Stimulated activated naive CD8-positive, alpha-beta T cell treated with anti-CD3 and anti-CD28 coated beads, Interleukin-15, amount 100 ng/mL, for 72 hours (primary cell): ENCODE results near the gene PCID2.
"Not testable (repeated sequence)": the region's sequence is repeated elsewhere in the genome, so short reads cannot be mapped to it uniquely, and the experiment has no call there.

Source experiments
- ATAC-seq: fragments of 150-1000 bp; cut with Tn5 transposase; 2 replicates; pipeline ENCODE4 v1.10.0; 2021; ENCODE audit warnings: mild to moderate bottlenecking, moderate library complexity
- DNase-seq, 2 donors: peaks; one replicate each; pipeline ENCODE4 v3.0.0; 2021 to 2022
- H3K27ac Mint-ChIP-seq, 2 donors: one replicate each; pipeline ENCODE4 v1.8.0; 2022; ENCODE audit warnings: mild to moderate bottlenecking in 2 of 2, mixed read lengths in 2 of 2, moderate library complexity in 2 of 2
- H3K27me3 Mint-ChIP-seq: one replicate; pipeline ENCODE4 v1.8.0; 2022; ENCODE audit warnings: mixed read lengths
- H3K4me1 Mint-ChIP-seq: one replicate; pipeline ENCODE4 v1.8.0; 2022; ENCODE audit warnings: mild to moderate bottlenecking, mixed read lengths
- H3K4me3 Mint-ChIP-seq, 2 donors: one replicate each; pipeline ENCODE4 v1.8.0; 2022; ENCODE audit warnings: mild to moderate bottlenecking in 2 of 2, mixed read lengths in 2 of 2, moderate library complexity in 1 of 2
- H3K9me3 Mint-ChIP-seq, 2 donors: one replicate each; pipeline ENCODE4 v1.8.0; 2022; ENCODE audit warnings: mixed read lengths in 2 of 2

Gene PCID2

GRCh38 chr13:113208421-113209335 lies at the start of gene PCID2:
Gene PCID2 (minus strand): TSS chr13:113208669. CDS start chr13:113208634, 35 bp downstream.
- Mint-ChIP-seq H3K27me3 (no peaks in the 10 kb centered on the region), H3K9me3 (no peaks in the 10 kb centered on the region), H3K4me1 (peaks cover 62% of the 10 kb centered on the region), H3K27ac (peak within 1 kb of the TSS; percentile 89 to 90), H3K4me3 (peak within 1 kb of the TSS; percentile 73 to 91)
- peak; percentile 94 to 95 for DNase-seq
- ATAC-seq: peak; percentile 86

- H3K9me3 Mint-ChIP-seq, ATAC-seq, DNase-seq, H3K4me1 Mint-ChIP-seq, H3K4me3 Mint-ChIP-seq, H3K27me3 Mint-ChIP-seq, H3K27ac Mint-ChIP-seq: not testable (repeated sequence)
Measured at GRCh38 chr13:113257908-113258307, 49.4 kb upstream of the PCID2 start.

- ATAC-seq (no peak), DNase-seq (no peak)
- Mint-ChIP-seq H3K4me3 (no peak overlapping the region), H3K27ac (no peak overlapping the region), H3K27me3 (no peaks in the 10 kb centered on the region), H3K4me1 (no peaks in the 10 kb centered on the region), H3K9me3 (no peaks in the 10 kb centered on the region)
Measured at GRCh38 chr13:113252516-113253095, 44.1 kb upstream of the PCID2 start.

GRCh38 chr13:113245849-113246796 lies 37.7 kb upstream of the PCID2 start:
- H3K27ac Mint-ChIP-seq: no peak overlapping the region
- DNase-seq: no peak

GRCh38 chr13:113243847-113244246 lies 35.4 kb upstream of the PCID2 start:
- ATAC-seq: no peak
- Mint-ChIP-seq H3K4me3 (no peak overlapping the region), H3K27ac (no peak overlapping the region), H3K27me3 (no peaks in the 10 kb centered on the region), H3K9me3 (no peaks in the 10 kb centered on the region), H3K4me1 (no peaks in the 10 kb centered on the region)
- DNase-seq: no peak

More at GRCh38 chr13:113245849-113246796, 37.7 kb upstream of the PCID2 start:
- no peak for ATAC-seq
- H3K27me3 Mint-ChIP-seq: no peaks in the 10 kb centered on the region
- no peaks in the 10 kb centered on the region for H3K4me1 Mint-ChIP-seq
- no peaks in the 10 kb centered on the region for H3K9me3 Mint-ChIP-seq
- no peak overlapping the region for H3K4me3 Mint-ChIP-seq

GRCh38 chr13:113241623-113242022 lies 33.2 kb upstream of the PCID2 start:
- ATAC-seq, H3K27ac Mint-ChIP-seq, DNase-seq: not testable (repeated sequence)

GRCh38 chr13:113239986-113240385 lies 31.5 kb upstream of the PCID2 start:
- Mint-ChIP-seq H3K4me1 (no peaks in the 10 kb centered on the region), H3K27ac (no peak overlapping the region), H3K4me3 (no peak overlapping the region), H3K9me3 (no peaks in the 10 kb centered on the region), H3K27me3 (no peaks in the 10 kb centered on the region)
- DNase-seq (no peak), ATAC-seq (no peak)

More at GRCh38 chr13:113241623-113242022, 33.2 kb upstream of the PCID2 start:
- H3K4me1 Mint-ChIP-seq, H3K9me3 Mint-ChIP-seq, H3K27me3 Mint-ChIP-seq, H3K4me3 Mint-ChIP-seq: not testable (repeated sequence)

- DNase-seq (no peak), ATAC-seq (no peak)
- Mint-ChIP-seq H3K27ac (peak overlapping the region in 1 of 2 donors; percentile 65), H3K4me1 (no peaks in the 10 kb centered on the region), H3K27me3 (no peaks in the 10 kb centered on the region), H3K4me3 (no peak overlapping the region), H3K9me3 (no peaks in the 10 kb centered on the region)
Measured at GRCh38 chr13:113239357-113239756, 30.9 kb upstream of the PCID2 start.

GRCh38 chr13:113238536-113238935 lies 30.1 kb upstream of the PCID2 start:
- H3K4me3 Mint-ChIP-seq: no peak overlapping the region
- no peaks in the 10 kb centered on the region for H3K4me1 Mint-ChIP-seq
- ATAC-seq: no peak

GRCh38 chr13:113233101-113233500 lies 24.6 kb upstream of the PCID2 start:
- ATAC-seq (no peak), DNase-seq (no peak)
- Mint-ChIP-seq H3K4me3 (no peak overlapping the region), H3K9me3 (no peaks in the 10 kb centered on the region), H3K27ac (peak overlapping the region in 1 of 2 donors; percentile 74), H3K4me1 (peaks cover 7% of the 10 kb centered on the region), H3K27me3 (no peaks in the 10 kb centered on the region)

More at GRCh38 chr13:113238536-113238935, 30.1 kb upstream of the PCID2 start:
- H3K27ac Mint-ChIP-seq: no peak overlapping the region
- H3K9me3 Mint-ChIP-seq: no peaks in the 10 kb centered on the region
- DNase-seq: no peak
- H3K27me3 Mint-ChIP-seq: no peaks in the 10 kb centered on the region

GRCh38 chr13:113232208-113233003 lies 23.9 kb upstream of the PCID2 start:
- DNase-seq (no peak), ATAC-seq (peak; percentile 57)
- peaks cover 7% of the 10 kb centered on the region for H3K4me1 Mint-ChIP-seq
- no peaks in the 10 kb centered on the region for H3K27me3 Mint-ChIP-seq
- no peak overlapping the region for H3K4me3 Mint-ChIP-seq
- no peaks in the 10 kb centered on the region for H3K9me3 Mint-ChIP-seq
- H3K27ac Mint-ChIP-seq: peak overlapping the region in 1 of 2 donors; percentile 95

GRCh38 chr13:113231306-113232207 lies 23.1 kb upstream of the PCID2 start:
- no peaks in the 10 kb centered on the region for H3K27me3 Mint-ChIP-seq
- H3K9me3 Mint-ChIP-seq: no peaks in the 10 kb centered on the region
- peak overlapping the region in 1 of 2 donors; percentile 82 for H3K27ac Mint-ChIP-seq
- DNase-seq: peak in 1 of 2 donors; percentile 19
- peak; percentile 26 for ATAC-seq
- H3K4me3 Mint-ChIP-seq: no peak overlapping the region
- H3K4me1 Mint-ChIP-seq: peaks cover 7% of the 10 kb centered on the region

GRCh38 chr13:113229791-113230190 lies 21.3 kb upstream of the PCID2 start:
- Mint-ChIP-seq H3K27ac (peak overlapping the region in 1 of 2 donors; percentile 27), H3K27me3 (no peaks in the 10 kb centered on the region), H3K4me1 (peaks cover 7% of the 10 kb centered on the region), H3K4me3 (no peak overlapping the region), H3K9me3 (no peaks in the 10 kb centered on the region)
- ATAC-seq (no peak), DNase-seq (no peak)

GRCh38 chr13:113229161-113229560 lies 20.7 kb upstream of the PCID2 start:
- H3K27me3 Mint-ChIP-seq: no peaks in the 10 kb centered on the region
- ATAC-seq (no peak), DNase-seq (no peak)
- H3K9me3 Mint-ChIP-seq: no peaks in the 10 kb centered on the region
- H3K27ac Mint-ChIP-seq: no peak overlapping the region
- peaks cover 7% of the 10 kb centered on the region for H3K4me1 Mint-ChIP-seq
- no peak overlapping the region for H3K4me3 Mint-ChIP-seq
